Vagina (tissue), 2 donors: ENCODE data around the gene XRCC4.

Source experiments
- POLR2A ChIP-seq, 2 donors: fragments of 450-650 bp; IDR thresholded peaks; one replicate each; pipeline ENCODE4 v1.6.1; 2017; ENCODE audit warnings: antibody characterized with exemption in 2 of 2, mild to moderate bottlenecking in 2 of 2, moderate library complexity in 2 of 2
- POLR2AphosphoS5 ChIP-seq, 2 donors: sonication (generic); formaldehyde crosslinking; IDR thresholded peaks; one replicate each; pipeline ENCODE4 v1.9.0; 2017; ENCODE audit warnings: antibody characterized with exemption in 2 of 2, mild to moderate bottlenecking in 2 of 2, low read depth in 1 of 2; ENCODE audit not compliant: insufficient read depth in 1 of 2
- TF ChIP-seq, protein P1 (sequence below), 3 experiments: fragments of 450-650 bp in 2 of 3; fragments of 200-600 bp in 1 of 3; sonication (generic) in 1 of 3; IDR thresholded peaks; one replicate each; pipeline ENCODE4 v1.5.1; 2017 to 2019; ENCODE audit warnings: antibody characterized with exemption in 3 of 3, mild to moderate bottlenecking in 2 of 3, moderate library complexity in 2 of 3

DNA sequence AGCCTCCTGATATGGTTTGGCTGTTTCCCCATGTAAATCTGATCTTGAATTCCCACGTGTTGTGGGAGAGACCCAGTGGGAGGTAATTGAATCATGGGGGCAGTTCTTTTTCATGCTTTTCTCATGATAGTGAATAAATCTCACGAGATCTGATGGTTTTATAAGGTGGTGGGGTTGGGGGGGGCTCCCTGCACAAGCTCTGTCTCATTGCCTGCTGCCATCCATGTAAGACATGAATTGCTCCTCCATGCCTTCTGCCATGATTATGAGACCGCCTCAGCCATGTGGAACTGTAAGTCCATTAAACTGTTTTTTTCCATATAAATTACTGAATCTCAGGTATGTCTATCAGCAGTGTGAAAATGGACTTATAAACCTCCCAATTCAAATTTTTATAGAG is 12.8 kb downstream of the XRCC4 start:
- TF ChIP-seq, protein P1, sequence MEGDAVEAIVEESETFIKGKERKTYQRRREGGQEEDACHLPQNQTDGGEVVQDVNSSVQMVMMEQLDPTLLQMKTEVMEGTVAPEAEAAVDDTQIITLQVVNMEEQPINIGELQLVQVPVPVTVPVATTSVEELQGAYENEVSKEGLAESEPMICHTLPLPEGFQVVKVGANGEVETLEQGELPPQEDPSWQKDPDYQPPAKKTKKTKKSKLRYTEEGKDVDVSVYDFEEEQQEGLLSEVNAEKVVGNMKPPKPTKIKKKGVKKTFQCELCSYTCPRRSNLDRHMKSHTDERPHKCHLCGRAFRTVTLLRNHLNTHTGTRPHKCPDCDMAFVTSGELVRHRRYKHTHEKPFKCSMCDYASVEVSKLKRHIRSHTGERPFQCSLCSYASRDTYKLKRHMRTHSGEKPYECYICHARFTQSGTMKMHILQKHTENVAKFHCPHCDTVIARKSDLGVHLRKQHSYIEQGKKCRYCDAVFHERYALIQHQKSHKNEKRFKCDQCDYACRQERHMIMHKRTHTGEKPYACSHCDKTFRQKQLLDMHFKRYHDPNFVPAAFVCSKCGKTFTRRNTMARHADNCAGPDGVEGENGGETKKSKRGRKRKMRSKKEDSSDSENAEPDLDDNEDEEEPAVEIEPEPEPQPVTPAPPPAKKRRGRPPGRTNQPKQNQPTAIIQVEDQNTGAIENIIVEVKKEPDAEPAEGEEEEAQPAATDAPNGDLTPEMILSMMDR (IDR thresholded peaks at IDR 0.05): no peak
- TF ChIP-seq POLR2A (IDR thresholded peaks at IDR 0.05) (no peak), POLR2AphosphoS5 (IDR thresholded peaks at IDR 0.05; ENCODE audit: insufficient read depth in 1 of 2, low read depth in 1 of 2) (no peak)
